IMR-90 (cell line): ENCODE results near the gene RBM7. TPM values are rescaled to one million over a fixed set of nuclear protein-coding genes. Genes with fewer than 3 reads are reported as not detected.

Source experiments
- ATAC-seq: fragments of 200-7000 bp; cut with Tn5 transposase; 2 replicates; pipeline ENCODE4 v1.9.1; 2020; ENCODE audit warnings: low read depth, mild to moderate bottlenecking, moderate library complexity
- BruUV-seq: library from RNA; stranded (reverse); fragments of 400-500 nt; replicated peaks from 2 replicates; lab custom pipeline; 2021; lab: Mats Ljungman, UMichigan
- CTCF ChIA-PET: fragments of 300-600 bp; formaldehyde crosslinking; extraction: SDS; loops from one replicate; lab custom pipeline; 2021; ENCODE audit warnings: antibody characterized with exemption; lab: Yijun Ruan, JAX
- POLR2A ChIA-PET: fragments of 300-600 bp; sonication (Branson Sonifier 250); formaldehyde crosslinking; loops from one replicate; lab custom pipeline; 2022; ENCODE audit warnings: antibody characterized with exemption; ENCODE audit not compliant: unreplicated experiment; lab: Charles Lee
- DNase-seq: peaks from one replicate; pipeline ENCODE4 v3.0.0; 2013
- H2AFZ ChIP-seq: replicated peaks from 2 replicates; pipeline ENCODE3; 2013; ENCODE audit warnings: low read length, mild to moderate bottlenecking; ENCODE audit not compliant: poor library complexity
- H2AK5ac ChIP-seq: 2 replicates; pipeline ENCODE4 v1.6.1; 2013; ENCODE audit warnings: low read depth, low read length, inconsistent platforms
- H2AK9ac ChIP-seq: replicated peaks from 2 replicates; pipeline ENCODE3; 2013; ENCODE audit warnings: mild to moderate bottlenecking, low read depth, low read length, moderate library complexity; ENCODE audit not compliant: poor library complexity
- H2BK120ac ChIP-seq: 2 replicates; pipeline ENCODE4 v1.6.1; 2013; ENCODE audit warnings: low read depth, low read length, inconsistent platforms
- H2BK15ac ChIP-seq: 3 replicates; pipeline ENCODE4 v1.6.1; 2013; ENCODE audit warnings: low read depth, low read length, inconsistent platforms
- H2BK20ac ChIP-seq: 2 replicates; pipeline ENCODE4 v1.6.1; 2013; ENCODE audit warnings: low read depth, mild to moderate bottlenecking, inconsistent platforms, low read length, moderate library complexity
- H2BK5ac ChIP-seq: 2 replicates; pipeline ENCODE4 v1.6.1; 2013; ENCODE audit warnings: mild to moderate bottlenecking, low read depth, low read length, inconsistent platforms; ENCODE audit not compliant: poor library complexity, severe bottlenecking
- H3K14ac ChIP-seq: replicated peaks from 2 replicates; pipeline ENCODE4 v1.6.1; 2013; ENCODE audit warnings: low read depth, low read length, inconsistent platforms
- H3K18ac ChIP-seq: 2 replicates; pipeline ENCODE4 v1.6.1; 2013; ENCODE audit warnings: low read depth, low read length, control low read depth
- H3K23ac ChIP-seq: 2 replicates; pipeline ENCODE4 v1.6.1; 2013; ENCODE audit warnings: low read depth, low read length, inconsistent platforms
- H3K27ac ChIP-seq: 2 replicates; pipeline ENCODE4 v1.5.1; 2013; ENCODE audit warnings: mild to moderate bottlenecking, control low read depth, low read length; ENCODE audit not compliant: insufficient read depth
- H3K27me3 ChIP-seq: 2 replicates; pipeline ENCODE4 v1.6.1; 2013; ENCODE audit warnings: low read length; ENCODE audit not compliant: control insufficient read depth, insufficient read depth
- H3K36me3 ChIP-seq: 2 replicates; pipeline ENCODE4 v1.6.1; 2013; ENCODE audit warnings: low read length, mixed read lengths; ENCODE audit not compliant: control insufficient read depth, insufficient read depth
- H3K4ac ChIP-seq: 2 replicates; pipeline ENCODE4 v1.6.1; 2013; ENCODE audit warnings: low read depth, low read length, inconsistent platforms
- H3K4me1 ChIP-seq: 2 replicates; pipeline ENCODE4 v1.6.1; 2013; ENCODE audit warnings: low read length, mixed read lengths; ENCODE audit not compliant: control insufficient read depth, insufficient read depth
- H3K4me2 ChIP-seq: 2 replicates; pipeline ENCODE4 v1.6.1; 2013; ENCODE audit warnings: low read depth, mild to moderate bottlenecking, control low read depth, low read length, moderate library complexity
- H3K4me3 ChIP-seq: 2 replicates; pipeline ENCODE4 v1.5.1; 2013; ENCODE audit warnings: low read depth, mild to moderate bottlenecking, control low read depth, low read length, moderate library complexity; ENCODE audit not compliant: insufficient read depth
- H3K56ac ChIP-seq: 2 replicates; pipeline ENCODE4 v1.6.1; 2013; ENCODE audit warnings: low read length, inconsistent platforms; ENCODE audit not compliant: insufficient read depth; ENCODE audit errors: extremely low read depth
- H3K79me1 ChIP-seq, 2 experiments: 2 replicates each; pipeline ENCODE4 v1.6.1; 2013; ENCODE audit warnings: low read length in 2 of 2, inconsistent platforms in 1 of 2, low read depth in 1 of 2
- H3K9ac ChIP-seq: 2 replicates; pipeline ENCODE4 v1.6.1; 2013; ENCODE audit warnings: low read depth, low read length, control low read depth
- H3K9me1 ChIP-seq: 2 replicates; pipeline ENCODE4 v1.6.1; 2013; ENCODE audit warnings: low read length, inconsistent platforms; ENCODE audit not compliant: insufficient read depth
- H3K9me3 ChIP-seq: 2 replicates; pipeline ENCODE4 v1.6.1; 2013; ENCODE audit warnings: low read length; ENCODE audit not compliant: control insufficient read depth, insufficient read depth
- H4K20me1 ChIP-seq: 2 replicates; pipeline ENCODE4 v1.6.1; 2013; ENCODE audit warnings: low read length, inconsistent platforms; ENCODE audit not compliant: insufficient read depth
- H4K5ac ChIP-seq: 2 replicates; pipeline ENCODE4 v1.6.1; 2013; ENCODE audit warnings: mild to moderate bottlenecking, low read depth, low read length, control low read depth
- H4K8ac ChIP-seq, 2 experiments: 2 replicates each; pipeline ENCODE4 v1.6.1; 2013; ENCODE audit warnings: low read depth in 2 of 2, low read length in 2 of 2, control low read depth in 1 of 2, inconsistent platforms in 1 of 2
- H4K91ac ChIP-seq: 2 replicates; pipeline ENCODE4 v1.6.1; 2013; ENCODE audit warnings: low read depth, low read length, inconsistent platforms; ENCODE audit not compliant: insufficient read depth
- BHLHE40 ChIP-seq: fragments of 150-350 bp; IDR thresholded peaks from 2 replicates; pipeline ENCODE4 v1.6.1; 2016; ENCODE audit warnings: mild to moderate bottlenecking, low read depth, low read length
- CEBPB ChIP-seq: IDR thresholded peaks from 2 replicates; pipeline ENCODE4 v1.6.1; 2012; ENCODE audit warnings: low read depth, low read length, improper control_type of control experiment
- CHD1 ChIP-seq: IDR thresholded peaks from 2 replicates; pipeline ENCODE4 v1.6.1; 2012; ENCODE audit warnings: low read depth, low read length, improper control_type of control experiment
- FOS ChIP-seq: fragments of 150-350 bp; IDR thresholded peaks from 2 replicates; pipeline ENCODE4 v1.6.1; 2016; ENCODE audit warnings: low read depth, low read length
- MXI1 ChIP-seq: IDR thresholded peaks from 2 replicates; pipeline ENCODE4 v1.6.1; 2012; ENCODE audit warnings: low read depth, mild to moderate bottlenecking, low read length, moderate library complexity, borderline replicate concordance
- NFE2L2 ChIP-seq: fragments of 150-350 bp; IDR thresholded peaks from 2 replicates; pipeline ENCODE4 v1.6.1; 2016; ENCODE audit warnings: low read depth, mild to moderate bottlenecking, low read length
- RCOR1 ChIP-seq: IDR thresholded peaks from 2 replicates; pipeline ENCODE4 v1.6.1; 2012; ENCODE audit warnings: mild to moderate bottlenecking, low read length, improper control_type of control experiment; ENCODE audit not compliant: insufficient replicate concordance
- SMC3 ChIP-seq: fragments of 150-350 bp; IDR thresholded peaks from 2 replicates; pipeline ENCODE4 v1.6.1; 2016; ENCODE audit warnings: low read depth, mild to moderate bottlenecking, antibody characterized with exemption, low read length, moderate library complexity
- WGBS, 2 experiments: methylation state at CpG; one replicate each; pipeline versions ENCODE4 v1.1.5 to v1.1.7; 2013; ENCODE audit warnings: missing lambda C conversion rate in 2 of 2; ENCODE audit not compliant: insufficient read length in 1 of 2; ENCODE audit errors: extremely low coverage in 2 of 2; 5-methylcytosine and 5-hydroxymethylcytosine counted together
- dilution Hi-C: fragments of 300-500 bp; cut with HindIII; formaldehyde crosslinking; loops from one replicate; pipeline ENCODE4 v1.14.3; 2018; ENCODE audit warnings: low sequenced_read_pairs; ENCODE audit not compliant: unreplicated experiment
- in situ Hi-C: fragments of 300-500 bp; cut with MboI; formaldehyde crosslinking; loops from 3 replicates; pipeline ENCODE4 v1.14.3; 2019; ENCODE audit warnings: low sequenced_read_pairs, inconsistent platforms, mixed read lengths
- intact Hi-C: fragments of 100-400 bp; cut with micrococcal nuclease; formaldehyde crosslinking; loops from 2 replicates; pipeline ENCODE4 v1.10.0; 2022
- polyA plus RNA-seq, 3 experiments: library from polyadenylated mRNA; depleted of rRNA; stranded (reverse); fragments of >200 nt; gene quantifications; 2 replicates each; pipeline ENCODE4 v1.2.3, GENCODE V29; 2012; ENCODE audit warnings: low replicate concordance in 1 of 3
- total RNA-seq: library from RNA; depleted of rRNA; stranded (reverse); fragments of >200 nt; gene quantifications from 2 replicates; pipeline ENCODE4 v1.2.3, GENCODE V29; 2012
- TF ChIP-seq, protein P1 (sequence below): conservative IDR thresholded peaks from 2 replicates; pipeline ENCODE4 v1.5.1; 2012; ENCODE audit warnings: mild to moderate bottlenecking, low read depth, low read length, improper control_type of control experiment

Gene RBM7
- total and polyA plus RNA-seq, 2 of the 4 experiments (the other 2 are of a cell fraction) = 27.8 to 111 TPM

DNA sequence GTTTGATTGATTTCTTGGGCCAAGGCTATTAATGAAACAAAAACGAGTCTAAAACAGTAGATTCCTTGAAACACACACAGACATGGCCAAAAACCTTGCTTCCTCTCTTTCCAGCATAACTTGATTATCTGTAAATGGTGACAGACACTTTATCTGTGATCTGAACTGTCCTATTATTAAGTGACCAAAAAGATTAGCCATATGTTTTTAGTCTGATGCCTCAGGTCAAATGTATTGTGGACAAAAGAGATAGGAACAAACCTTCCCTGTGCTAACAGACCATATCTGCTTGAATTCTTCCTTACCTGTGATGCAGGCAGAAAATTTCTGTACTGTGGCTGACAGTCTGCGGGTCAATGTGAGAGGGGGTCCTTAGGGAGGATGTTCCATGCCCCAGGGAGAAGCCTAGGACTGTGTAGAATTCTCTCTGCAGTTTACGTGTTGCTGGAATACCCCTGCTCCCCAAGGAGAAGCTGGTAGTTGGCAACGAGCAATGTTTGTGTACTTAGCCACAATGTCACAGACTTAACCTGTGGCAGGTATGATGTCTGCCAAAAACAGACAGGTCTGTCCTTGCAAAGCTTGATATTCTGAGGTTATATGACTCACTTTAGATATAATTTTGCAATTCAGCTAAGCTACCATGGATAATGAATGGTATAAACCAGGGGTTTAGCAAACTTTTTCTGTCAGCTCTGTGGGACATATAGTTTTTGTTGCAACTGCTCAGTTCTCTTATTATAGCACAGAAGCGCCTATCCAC is 31.4 kb upstream of the RBM7 start:
- Histone ChIP-seq H2BK120ac (peak overlapping the region; percentile 87), H4K8ac (peak overlapping the region; percentile 15 to 45; a peak in 3 of 4 replicates), H3K27me3 (no peaks in the 10 kb centered on the region), H3K14ac (0 out of 2 replicates have a peak overlapping the region, but pooled peaks have one; percentile 29), H2BK15ac (peak overlapping the region; percentile 91), H3K9me1 (peaks cover 19% of the 10 kb centered on the region), H3K18ac (peak overlapping the region; percentile 42; the same call in 1 of the 2 replicates), H2AK9ac (no peak overlapping the region), H3K56ac (no peak overlapping the region), H3K4me1 (peaks cover 22% of the 10 kb centered on the region), H3K23ac (no peak overlapping the region), H4K20me1 (no peaks in the 10 kb centered on the region), H3K9me3 (no peaks in the 10 kb centered on the region), H3K4ac (peak overlapping the region; percentile 3; the same call in 1 of the 2 replicates), H3K4me3 (no peak overlapping the region), H2AFZ (peak overlapping the region; percentile 64), H3K9ac (no peak overlapping the region), H2AK5ac (peak overlapping the region; percentile 68), H3K36me3 (no peaks in the 10 kb centered on the region), H4K5ac (peak overlapping the region; percentile 60; the same call in 1 of the 2 replicates), H2BK20ac (peak overlapping the region; percentile 38), H3K4me2 (no peak overlapping the region), H3K27ac (no peak overlapping the region), H3K79me1 (peaks cover 0 to 8% of the 10 kb centered on the region in 2 experiments; a peak in 2 of 4 replicates), H2BK5ac (peak overlapping the region; percentile 66), H4K91ac (peak overlapping the region; percentile 63)
- no peak for TF ChIP-seq RCOR1
- 0 out of 2 replicates have a peak, but pooled peaks have one; percentile 5 for TF ChIP-seq CEBPB
- no peak for TF ChIP-seq NFE2L2
- TF ChIP-seq, protein P1, sequence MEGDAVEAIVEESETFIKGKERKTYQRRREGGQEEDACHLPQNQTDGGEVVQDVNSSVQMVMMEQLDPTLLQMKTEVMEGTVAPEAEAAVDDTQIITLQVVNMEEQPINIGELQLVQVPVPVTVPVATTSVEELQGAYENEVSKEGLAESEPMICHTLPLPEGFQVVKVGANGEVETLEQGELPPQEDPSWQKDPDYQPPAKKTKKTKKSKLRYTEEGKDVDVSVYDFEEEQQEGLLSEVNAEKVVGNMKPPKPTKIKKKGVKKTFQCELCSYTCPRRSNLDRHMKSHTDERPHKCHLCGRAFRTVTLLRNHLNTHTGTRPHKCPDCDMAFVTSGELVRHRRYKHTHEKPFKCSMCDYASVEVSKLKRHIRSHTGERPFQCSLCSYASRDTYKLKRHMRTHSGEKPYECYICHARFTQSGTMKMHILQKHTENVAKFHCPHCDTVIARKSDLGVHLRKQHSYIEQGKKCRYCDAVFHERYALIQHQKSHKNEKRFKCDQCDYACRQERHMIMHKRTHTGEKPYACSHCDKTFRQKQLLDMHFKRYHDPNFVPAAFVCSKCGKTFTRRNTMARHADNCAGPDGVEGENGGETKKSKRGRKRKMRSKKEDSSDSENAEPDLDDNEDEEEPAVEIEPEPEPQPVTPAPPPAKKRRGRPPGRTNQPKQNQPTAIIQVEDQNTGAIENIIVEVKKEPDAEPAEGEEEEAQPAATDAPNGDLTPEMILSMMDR = no peak
- TF ChIP-seq BHLHE40 = no peak
- no peak for TF ChIP-seq SMC3
- no peak for TF ChIP-seq CHD1
- TF ChIP-seq FOS = no peak
- TF ChIP-seq MXI1 = no peak
- no peak for ATAC-seq
- POLR2A ChIA-PET = no interaction called here
- CTCF ChIA-PET = no interaction called here
- dilution Hi-C loops = no loop called here
- in situ Hi-C loops = no loop called here
- WGBS, 2 experiments = 100% methylated on average over 2 of the region's 5 CpGs; no CpG with 5 or more reads in 1 of the 2 experiments
- DNase-seq = no peak
- intact Hi-C loops = no loop called here
- BruUV-seq = no TSS peak
